OCI-LY7 (cell line): ENCODE results near the gene SLC6A7. TPM values are rescaled to one million over a fixed set of nuclear protein-coding genes. Genes with fewer than 3 reads are reported as not detected.

Source experiments
- BruUV-seq: library from RNA; stranded (reverse); fragments of 400-500 nt; replicated peaks from 2 replicates; lab custom pipeline; 2021; lab: Mats Ljungman, UMichigan
- CTCF ChIA-PET: fragments of 300-600 bp; sonication (Branson Sonifier 250); formaldehyde crosslinking; loops from one replicate; lab custom pipeline; 2022; ENCODE audit warnings: antibody characterized with exemption; ENCODE audit not compliant: unreplicated experiment; lab: Charles Lee
- POLR2A ChIA-PET: fragments of 300-600 bp; sonication (Branson Sonifier 250); formaldehyde crosslinking; loops from one replicate; lab custom pipeline; 2022; ENCODE audit warnings: antibody characterized with exemption; lab: Charles Lee
- DNase-seq: peaks from one replicate; pipeline ENCODE4 v3.0.0-alpha.2; 2015; ENCODE audit warnings: low spot score
- H2AFZ ChIP-seq: fragments of 200-600 bp; sonication (generic), shearing (Covaris generic); 2 replicates; pipeline ENCODE4 v1.6.1; 2014; ENCODE audit warnings: mild to moderate bottlenecking, antibody characterized with exemption, low read length, moderate library complexity
- H3K27ac ChIP-seq: fragments of 200-600 bp; sonication (generic); 2 replicates; pipeline ENCODE4 v1.5.1; 2014; ENCODE audit warnings: mixed run types, low read depth, mild to moderate bottlenecking, moderate library complexity, low read length, inconsistent platforms; ENCODE audit not compliant: poor library complexity, severe bottlenecking
- H3K36me3 ChIP-seq: fragments of 200-600 bp; sonication (generic); 2 replicates; pipeline ENCODE4 v1.6.1; 2014; ENCODE audit warnings: mild to moderate bottlenecking, antibody characterized with exemption, low read length, moderate library complexity, mixed read lengths; ENCODE audit not compliant: insufficient read depth
- H3K4me1 ChIP-seq: fragments of 200-600 bp; sonication (generic); 2 replicates; pipeline ENCODE4 v1.5.1; 2014; ENCODE audit warnings: mild to moderate bottlenecking, low read length; ENCODE audit not compliant: insufficient read depth, poor library complexity, severe bottlenecking
- H3K4me2 ChIP-seq: fragments of 200-600 bp; sonication (generic); 2 replicates; pipeline ENCODE4 v1.6.1; 2014; ENCODE audit warnings: mild to moderate bottlenecking, low read length
- H3K4me3 ChIP-seq: fragments of 200-600 bp; sonication (generic); 2 replicates; pipeline ENCODE4 v1.5.1; 2014; ENCODE audit warnings: mild to moderate bottlenecking, low read depth, low read length; ENCODE audit not compliant: poor library complexity, severe bottlenecking
- H3K79me2 ChIP-seq: fragments of 200-600 bp; sonication (generic); 2 replicates; pipeline ENCODE4 v1.6.1; 2016; ENCODE audit warnings: low read depth, mild to moderate bottlenecking, low read length, moderate library complexity, mixed read lengths; ENCODE audit not compliant: insufficient read depth
- H3K9me2 ChIP-seq: fragments of 200-600 bp; sonication (generic); 2 replicates; pipeline ENCODE4 v1.6.1; 2016; ENCODE audit warnings: mild to moderate bottlenecking, low read length, mixed read lengths; ENCODE audit not compliant: insufficient read depth
- H3K9me3 ChIP-seq: fragments of 200-600 bp; sonication (generic); 2 replicates; pipeline ENCODE4 v1.6.1; 2014; ENCODE audit warnings: mild to moderate bottlenecking, mixed run types, low read length, mixed read lengths
- H4K20me1 ChIP-seq: fragments of 200-600 bp; sonication (generic); 2 replicates; pipeline ENCODE4 v1.6.1; 2014; ENCODE audit warnings: mild to moderate bottlenecking, antibody characterized with exemption, low read length, moderate library complexity, mixed read lengths; ENCODE audit not compliant: insufficient read depth
- CTCF ChIP-seq: fragments of 200-600 bp; sonication (generic); conservative IDR thresholded peaks from 2 replicates; pipeline ENCODE4 v1.5.1; 2014; ENCODE audit warnings: mild to moderate bottlenecking, antibody characterized with exemption, low read length, moderate library complexity, mixed read lengths
- EZH2phosphoT487 ChIP-seq: fragments of 200-600 bp; sonication (generic); IDR thresholded peaks from 2 replicates; pipeline ENCODE4 v1.6.1; 2018; ENCODE audit warnings: low read depth, borderline replicate concordance, mild to moderate bottlenecking, mixed run types, antibody characterized with exemption, low read length, moderate library complexity, mixed read lengths
- intact Hi-C: fragments of 100-400 bp; cut with micrococcal nuclease; formaldehyde crosslinking; loops from one replicate; pipeline ENCODE4 v1.10.0; 2022; ENCODE audit not compliant: unreplicated experiment
- total RNA-seq, 2 experiments: library from RNA; depleted of rRNA in 1 of 2; stranded (reverse); fragments of >200 nt in 1 of 2; shearing (Covaris generic) in 1 of 2; gene quantifications; 2 replicates each; pipeline ENCODE4 v1.2.3, GENCODE V29; 2014 to 2022

Gene SLC6A7
- total RNA-seq, 2 experiments from 2014 or later = not detected

- ChIA-PET POLR2A (no interaction called here), CTCF (no interaction called here)
- Histone ChIP-seq H3K36me3 (no peaks in the 10 kb centered on the region), H3K9me3 (no peaks in the 10 kb centered on the region), H3K79me2 (no peaks in the 10 kb centered on the region), H3K27ac (no peak overlapping the region), H4K20me1 (no peaks in the 10 kb centered on the region), H3K9me2 (no peaks in the 10 kb centered on the region), H3K4me2 (no peak overlapping the region), H2AFZ (no peak overlapping the region), H3K4me3 (no peak overlapping the region), H3K4me1 (peaks cover 18% of the 10 kb centered on the region)
- TF ChIP-seq EZH2phosphoT487 (no peak), CTCF (no peak)
- no TSS peak for BruUV-seq
- intact Hi-C loops = no loop called here
- no peak for DNase-seq
Measured at GRCh38 chr5:150158170-150158949, 31.5 kb upstream of the SLC6A7 start.

GRCh38 chr5:150159031-150159430, 30.8 kb upstream of the SLC6A7 start:
- H2AFZ ChIP-seq = no peak overlapping the region
- H4K20me1 ChIP-seq = no peaks in the 10 kb centered on the region
- no peak for DNase-seq
- no TSS peak for BruUV-seq
- H3K4me2 ChIP-seq = no peak overlapping the region
- no peaks in the 10 kb centered on the region for H3K36me3 ChIP-seq
- H3K9me2 ChIP-seq = no peaks in the 10 kb centered on the region
- no peaks in the 10 kb centered on the region for H3K9me3 ChIP-seq
- intact Hi-C loops = no loop called here
- H3K27ac ChIP-seq = no peak overlapping the region
- CTCF ChIA-PET = interaction anchor here (0.6 kb wide), 2 partner anchors 9 to 60 kb away, joined by 3 to 4 read pairs; no protein-coding TSS in a partner anchor
- peaks cover 18% of the 10 kb centered on the region for H3K4me1 ChIP-seq
- H3K4me3 ChIP-seq = no peak overlapping the region
- POLR2A ChIA-PET = interaction anchor here (0.9 kb wide), 1 partner anchor 254 kb away, joined by 3 read pairs; the partner anchor contains the start of gene CD74
- TF ChIP-seq EZH2phosphoT487 (no peak), CTCF (no peak)
- H3K79me2 ChIP-seq = no peaks in the 10 kb centered on the region

- 0 out of 2 replicates have a peak overlapping the region, but pooled peaks have one; percentile 6 for H2AFZ ChIP-seq
- no peaks in the 10 kb centered on the region for H3K9me3 ChIP-seq
- no peak overlapping the region for H3K27ac ChIP-seq
- no peaks in the 10 kb centered on the region for H3K9me2 ChIP-seq
- H3K79me2 ChIP-seq = no peaks in the 10 kb centered on the region
- H3K4me3 ChIP-seq = no peak overlapping the region
- ChIA-PET POLR2A (interaction anchor here (0.7 to 0.9 kb wide), 2 partner anchors 34 to 253 kb away, joined by 3 to 4 read pairs; partner anchors contain the start of gene CD74), CTCF (interaction anchor here (0.6 kb wide), 1 partner anchor 686 kb away, joined by 3 read pairs; no protein-coding TSS in a partner anchor)
- no TSS peak for BruUV-seq
- no peaks in the 10 kb centered on the region for H3K36me3 ChIP-seq
- peak; percentile 38 for DNase-seq
- intact Hi-C loops = no loop called here
- no peaks in the 10 kb centered on the region for H4K20me1 ChIP-seq
- TF ChIP-seq CTCF (no peak), EZH2phosphoT487 (no peak)
- peak overlapping the region; percentile 6; the same call in 1 of the 2 replicates for H3K4me2 ChIP-seq
- H3K4me1 ChIP-seq = peaks cover 14% of the 10 kb centered on the region
Measured at GRCh38 chr5:150159741-150160179, 30.1 kb upstream of the SLC6A7 start.
